ENCODE data around the gene RAVER2.

DNA sequence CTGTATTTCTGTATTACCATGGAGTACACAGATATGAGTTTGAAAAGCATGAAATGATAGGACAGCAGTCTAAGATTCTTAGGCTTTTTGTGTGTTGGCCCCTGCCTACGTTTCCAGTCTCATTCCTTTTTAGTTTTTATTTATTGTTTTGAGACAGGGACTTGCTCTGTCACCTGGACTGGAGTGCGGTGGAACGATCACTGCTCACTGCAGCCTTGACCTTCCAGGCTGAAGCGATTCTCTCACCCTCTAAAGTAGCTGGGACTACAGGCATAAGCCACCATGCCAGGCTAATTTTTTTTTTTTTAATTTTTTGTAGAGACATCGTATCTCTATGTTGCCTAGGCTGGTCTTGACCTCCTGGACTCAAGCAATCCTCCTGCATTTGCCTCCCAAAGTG, 3.8 kb downstream of the RAVER2 start:
- TF ChIP-seq, protein P1, sequence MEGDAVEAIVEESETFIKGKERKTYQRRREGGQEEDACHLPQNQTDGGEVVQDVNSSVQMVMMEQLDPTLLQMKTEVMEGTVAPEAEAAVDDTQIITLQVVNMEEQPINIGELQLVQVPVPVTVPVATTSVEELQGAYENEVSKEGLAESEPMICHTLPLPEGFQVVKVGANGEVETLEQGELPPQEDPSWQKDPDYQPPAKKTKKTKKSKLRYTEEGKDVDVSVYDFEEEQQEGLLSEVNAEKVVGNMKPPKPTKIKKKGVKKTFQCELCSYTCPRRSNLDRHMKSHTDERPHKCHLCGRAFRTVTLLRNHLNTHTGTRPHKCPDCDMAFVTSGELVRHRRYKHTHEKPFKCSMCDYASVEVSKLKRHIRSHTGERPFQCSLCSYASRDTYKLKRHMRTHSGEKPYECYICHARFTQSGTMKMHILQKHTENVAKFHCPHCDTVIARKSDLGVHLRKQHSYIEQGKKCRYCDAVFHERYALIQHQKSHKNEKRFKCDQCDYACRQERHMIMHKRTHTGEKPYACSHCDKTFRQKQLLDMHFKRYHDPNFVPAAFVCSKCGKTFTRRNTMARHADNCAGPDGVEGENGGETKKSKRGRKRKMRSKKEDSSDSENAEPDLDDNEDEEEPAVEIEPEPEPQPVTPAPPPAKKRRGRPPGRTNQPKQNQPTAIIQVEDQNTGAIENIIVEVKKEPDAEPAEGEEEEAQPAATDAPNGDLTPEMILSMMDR (conservative IDR thresholded peaks at IDR 0.05), result no peak
- no peak for TF ChIP-seq EZH2 (IDR thresholded peaks at IDR 0.05; ENCODE audit: low read depth)

Measured in PC-9 (cell line).